Mesendoderm (in vitro differentiated cells): ENCODE results near the gene ADCYAP1R1.

Source experiments
- DNase-seq: peaks from one replicate; pipeline ENCODE4 v3.0.0; 2013
- H2AK5ac ChIP-seq: 2 replicates; pipeline ENCODE4 v1.6.1; 2013; ENCODE audit warnings: low read length, inconsistent platforms
- H2BK120ac ChIP-seq: 2 replicates; pipeline ENCODE4 v1.6.1; 2013; ENCODE audit warnings: low read depth, mild to moderate bottlenecking, low read length, moderate library complexity, mixed read lengths
- H2BK15ac ChIP-seq: replicated peaks from 2 replicates; pipeline ENCODE4 v1.6.1; 2013; ENCODE audit warnings: low read depth, mild to moderate bottlenecking, moderate library complexity
- H2BK5ac ChIP-seq: 2 replicates; pipeline ENCODE4 v1.6.1; 2013; ENCODE audit warnings: low read length, inconsistent platforms
- H3K18ac ChIP-seq: 2 replicates; pipeline ENCODE4 v1.6.1; 2013; ENCODE audit warnings: mild to moderate bottlenecking, low read length, mixed read lengths
- H3K23ac ChIP-seq: one replicate; pipeline ENCODE4 v1.6.1; 2013; ENCODE audit warnings: low read length
- H3K27ac ChIP-seq: 2 replicates; pipeline ENCODE4 v1.5.1; 2013; ENCODE audit warnings: low read depth, mild to moderate bottlenecking, inconsistent platforms, low read length, moderate library complexity
- H3K27me3 ChIP-seq: 2 replicates; pipeline ENCODE4 v1.6.1; 2013; ENCODE audit warnings: low read length, control low read depth, mild to moderate bottlenecking, inconsistent platforms; ENCODE audit not compliant: insufficient read depth, poor library complexity
- H3K36me3 ChIP-seq: 2 replicates; pipeline ENCODE4 v1.6.1; 2013; ENCODE audit warnings: low read length, inconsistent platforms; ENCODE audit not compliant: control insufficient read depth, insufficient read depth
- H3K4ac ChIP-seq: one replicate; pipeline ENCODE4 v1.6.1; 2013; ENCODE audit warnings: low read depth, mild to moderate bottlenecking, low read length, moderate library complexity
- H3K4me1 ChIP-seq: 2 replicates; pipeline ENCODE4 v1.6.1; 2013; ENCODE audit warnings: low read depth, low read length, inconsistent platforms; ENCODE audit not compliant: control insufficient read depth
- H3K4me2 ChIP-seq: 2 replicates; pipeline ENCODE4 v1.6.1; 2013; ENCODE audit warnings: low read length
- H3K4me3 ChIP-seq: 2 replicates; pipeline ENCODE4 v1.5.1; 2013; ENCODE audit warnings: mild to moderate bottlenecking, low read length
- H3K56ac ChIP-seq: one replicate; pipeline ENCODE4 v1.6.1; 2013; ENCODE audit warnings: low read length
- H3K79me1 ChIP-seq: 2 replicates; pipeline ENCODE4 v1.6.1; 2013; ENCODE audit warnings: low read length, inconsistent platforms
- H3K79me2 ChIP-seq: 2 replicates; pipeline ENCODE4 v1.6.1; 2013; ENCODE audit warnings: mild to moderate bottlenecking, low read length; ENCODE audit not compliant: control insufficient read depth, insufficient read depth
- H3K9ac ChIP-seq: 2 replicates; pipeline ENCODE4 v1.6.1; 2013; ENCODE audit warnings: low read length, inconsistent platforms
- H4K5ac ChIP-seq: one replicate; pipeline ENCODE4 v1.6.1; 2013; ENCODE audit warnings: low read length
- H4K8ac ChIP-seq: one replicate; pipeline ENCODE4 v1.6.1; 2013; ENCODE audit warnings: low read depth, mild to moderate bottlenecking, control low read depth, low read length, moderate library complexity
- WGBS: extraction: QIAGEN DNeasy Blood & Tissue Kit; methylation state at CpG from one replicate; pipeline ENCODE4 v1.1.7; 2013; ENCODE audit warnings: low lambda C conversion rate, missing lambda C conversion rate; ENCODE audit not compliant: insufficient coverage; ENCODE audit errors: extremely low coverage; 5-methylcytosine and 5-hydroxymethylcytosine counted together

Gene ADCYAP1R1

GRCh38 chr7:31107106-31108090 lies 55.3 kb downstream of the ADCYAP1R1 start:
- Histone ChIP-seq H3K36me3 (no peaks in the 10 kb centered on the region), H3K4ac (no peak overlapping the region), H3K79me2 (no peaks in the 10 kb centered on the region), H3K56ac (no peak overlapping the region), H2BK120ac (no peak overlapping the region), H2AK5ac (no peak overlapping the region), H3K27ac (no peak overlapping the region), H3K27me3 (no peaks in the 10 kb centered on the region), H2BK15ac (no peak overlapping the region), H2BK5ac (no peak overlapping the region), H3K4me1 (no peaks in the 10 kb centered on the region), H4K5ac (no peak overlapping the region), H3K9ac (no peak overlapping the region), H4K8ac (no peak overlapping the region), H3K23ac (no peak overlapping the region), H3K18ac (no peak overlapping the region), H3K79me1 (no peaks in the 10 kb centered on the region), H3K4me3 (no peak overlapping the region), H3K4me2 (no peak overlapping the region)
- no CpG with 5 or more reads among the region's 15 CpGs for WGBS
- no peak for DNase-seq

GRCh38 chr7:31108097-31108657 lies 56.1 kb downstream of the ADCYAP1R1 start:
- Histone ChIP-seq H3K9ac (no peak overlapping the region), H3K27me3 (no peaks in the 10 kb centered on the region), H3K4me2 (no peak overlapping the region), H3K36me3 (no peaks in the 10 kb centered on the region), H3K4me3 (no peak overlapping the region), H4K5ac (no peak overlapping the region), H3K56ac (no peak overlapping the region), H3K4ac (no peak overlapping the region), H3K18ac (no peak overlapping the region), H3K23ac (no peak overlapping the region), H4K8ac (no peak overlapping the region), H3K79me2 (no peaks in the 10 kb centered on the region), H3K27ac (no peak overlapping the region), H2BK120ac (no peak overlapping the region), H2BK5ac (no peak overlapping the region), H2BK15ac (no peak overlapping the region), H3K4me1 (no peaks in the 10 kb centered on the region), H2AK5ac (no peak overlapping the region), H3K79me1 (no peaks in the 10 kb centered on the region)
- no peak for DNase-seq
- no CpG with 5 or more reads among the region's 1 CpG for WGBS

- Histone ChIP-seq H2BK5ac (no peak overlapping the region), H3K36me3 (no peaks in the 10 kb centered on the region), H3K27me3 (no peaks in the 10 kb centered on the region), H3K79me1 (no peaks in the 10 kb centered on the region), H3K79me2 (no peaks in the 10 kb centered on the region), H3K4me1 (no peaks in the 10 kb centered on the region), H3K23ac (no peak overlapping the region), H3K27ac (no peak overlapping the region), H2BK120ac (no peak overlapping the region), H4K5ac (no peak overlapping the region), H2BK15ac (no peak overlapping the region), H3K9ac (no peak overlapping the region), H3K4me2 (no peak overlapping the region), H2AK5ac (no peak overlapping the region), H3K4ac (no peak overlapping the region), H3K4me3 (no peak overlapping the region), H3K18ac (no peak overlapping the region), H3K56ac (no peak overlapping the region), H4K8ac (no peak overlapping the region)
- WGBS, result no CpG with 5 or more reads among the region's 3 CpGs
- DNase-seq, result no peak
Observed at GRCh38 chr7:31109751-31110150, 57.6 kb downstream of the ADCYAP1R1 start.

GRCh38 chr7:31110331-31111108 lies 58.4 kb downstream of the ADCYAP1R1 start:
- no peaks in the 10 kb centered on the region for H3K79me2 ChIP-seq
- no peak overlapping the region for H3K18ac ChIP-seq
- no CpG with 5 or more reads among the region's 7 CpGs for WGBS
- H3K36me3 ChIP-seq, result no peaks in the 10 kb centered on the region
- H3K4me3 ChIP-seq, result no peak overlapping the region
- H3K4me2 ChIP-seq, result no peak overlapping the region
- H2BK120ac ChIP-seq, result no peak overlapping the region
- no peaks in the 10 kb centered on the region for H3K4me1 ChIP-seq
- no peaks in the 10 kb centered on the region for H3K27me3 ChIP-seq
- no peak overlapping the region for H3K27ac ChIP-seq
- no peak overlapping the region for H2BK5ac ChIP-seq
- no peak overlapping the region for H3K4ac ChIP-seq
- no peak overlapping the region for H2BK15ac ChIP-seq
- no peaks in the 10 kb centered on the region for H3K79me1 ChIP-seq
- no peak overlapping the region for H3K56ac ChIP-seq
- no peak overlapping the region for H4K5ac ChIP-seq
- no peak for DNase-seq
- H2AK5ac ChIP-seq, result no peak overlapping the region
- no peak overlapping the region for H3K23ac ChIP-seq
- no peak overlapping the region for H3K9ac ChIP-seq
- no peak overlapping the region for H4K8ac ChIP-seq

- Histone ChIP-seq H3K27ac (no peak overlapping the region), H3K18ac (no peak overlapping the region), H2AK5ac (no peak overlapping the region), H3K4me3 (no peak overlapping the region), H3K36me3 (no peaks in the 10 kb centered on the region), H4K5ac (no peak overlapping the region), H3K79me1 (no peaks in the 10 kb centered on the region), H4K8ac (no peak overlapping the region), H3K27me3 (no peaks in the 10 kb centered on the region), H3K4me1 (no peaks in the 10 kb centered on the region), H3K79me2 (no peaks in the 10 kb centered on the region), H3K4ac (no peak overlapping the region), H2BK15ac (no peak overlapping the region), H3K23ac (no peak overlapping the region), H3K9ac (no peak overlapping the region), H3K4me2 (no peak overlapping the region), H2BK5ac (no peak overlapping the region), H3K56ac (no peak overlapping the region), H2BK120ac (no peak overlapping the region)
- no peak for DNase-seq
Observed at GRCh38 chr7:31111109-31111451, 59.0 kb downstream of the ADCYAP1R1 start.
